ENCODE measurements around the gene EFNA4. TPM values are rescaled to one million over a fixed set of nuclear protein-coding genes. Genes with fewer than 3 reads are reported as not detected.

The EFNA4 gene
- total RNA-seq, 1 experiment from 2014 or later: 59.6 TPM

GRCh38 chr1:155040358-155041093 lies 23.0 kb upstream of the EFNA4 start:
- Histone ChIP-seq H3K4me3 (ENCODE audit: insufficient read depth, low read depth, low read length) (no peak overlapping the region), H3K36me3 (replicated peaks; ENCODE audit: control insufficient read depth, insufficient read depth, low read length) (no peaks in the 10 kb centered on the region), H3K27me3 (ENCODE audit: control insufficient read depth, insufficient read depth, low read length) (peaks cover 9% of the 10 kb centered on the region)
- no peak for DNase-seq

GRCh38 chr1:155042789-155043188 lies 20.8 kb upstream of the EFNA4 start:
- H3K36me3 ChIP-seq (replicated peaks; ENCODE audit: control insufficient read depth, insufficient read depth, low read length): no peaks in the 10 kb centered on the region
- H3K4me3 ChIP-seq (ENCODE audit: insufficient read depth, low read depth, low read length): no peak overlapping the region
- no peak for DNase-seq
- H3K27me3 ChIP-seq (ENCODE audit: control insufficient read depth, insufficient read depth, low read length): peaks cover 9% of the 10 kb centered on the region

GRCh38 chr1:155043301-155043702 lies 20.2 kb upstream of the EFNA4 start:
- Histone ChIP-seq H3K36me3 (replicated peaks; ENCODE audit: control insufficient read depth, insufficient read depth, low read length) (no peaks in the 10 kb centered on the region), H3K4me3 (ENCODE audit: insufficient read depth, low read depth, low read length) (no peak overlapping the region), H3K27me3 (ENCODE audit: control insufficient read depth, insufficient read depth, low read length) (peaks cover 7% of the 10 kb centered on the region)
- DNase-seq: no peak

GRCh38 chr1:155043793-155044192 lies 19.7 kb upstream of the EFNA4 start:
- no peak overlapping the region for H3K4me3 ChIP-seq (ENCODE audit: insufficient read depth, low read depth, low read length)
- no peaks in the 10 kb centered on the region for H3K36me3 ChIP-seq (replicated peaks; ENCODE audit: control insufficient read depth, insufficient read depth, low read length)
- DNase-seq: no peak
- peaks cover 7% of the 10 kb centered on the region for H3K27me3 ChIP-seq (ENCODE audit: control insufficient read depth, insufficient read depth, low read length)

GRCh38 chr1:155044365-155044764 lies 19.2 kb upstream of the EFNA4 start:
- Histone ChIP-seq H3K27me3 (ENCODE audit: control insufficient read depth, insufficient read depth, low read length) (peaks cover 3% of the 10 kb centered on the region; the same call in 1 of the 2 replicates), H3K4me3 (ENCODE audit: insufficient read depth, low read depth, low read length) (no peak overlapping the region), H3K36me3 (replicated peaks; ENCODE audit: control insufficient read depth, insufficient read depth, low read length) (no peaks in the 10 kb centered on the region)
- no peak for DNase-seq

GRCh38 chr1:155044812-155045657 lies 18.5 kb upstream of the EFNA4 start:
- H3K4me3 ChIP-seq (ENCODE audit: insufficient read depth, low read depth, low read length): no peak overlapping the region
- no peaks in the 10 kb centered on the region for H3K36me3 ChIP-seq (replicated peaks; ENCODE audit: control insufficient read depth, insufficient read depth, low read length)
- peak; percentile 95 for DNase-seq
- peaks cover 3% of the 10 kb centered on the region; the same call in 1 of the 2 replicates for H3K27me3 ChIP-seq (ENCODE audit: control insufficient read depth, insufficient read depth, low read length)

GRCh38 chr1:155048449-155049334 lies 14.8 kb upstream of the EFNA4 start:
- H3K36me3 ChIP-seq (replicated peaks; ENCODE audit: control insufficient read depth, insufficient read depth, low read length): no peaks in the 10 kb centered on the region
- no peak for DNase-seq
- H3K27me3 ChIP-seq (ENCODE audit: control insufficient read depth, insufficient read depth, low read length): peaks cover 18% of the 10 kb centered on the region
- H3K4me3 ChIP-seq (ENCODE audit: insufficient read depth, low read depth, low read length): no peak overlapping the region

GRCh38 chr1:155049651-155050559 lies 13.6 kb upstream of the EFNA4 start:
- peak overlapping the region; percentile 67 for H3K4me3 ChIP-seq (ENCODE audit: insufficient read depth, low read depth, low read length)
- no peak for DNase-seq
- H3K27me3 ChIP-seq (ENCODE audit: control insufficient read depth, insufficient read depth, low read length): peaks cover 18% of the 10 kb centered on the region
- no peaks in the 10 kb centered on the region for H3K36me3 ChIP-seq (replicated peaks; ENCODE audit: control insufficient read depth, insufficient read depth, low read length)

- peak; percentile 100 for DNase-seq
- Histone ChIP-seq H3K27me3 (ENCODE audit: control insufficient read depth, insufficient read depth, low read length) (peaks cover 18% of the 10 kb centered on the region), H3K36me3 (replicated peaks; ENCODE audit: control insufficient read depth, insufficient read depth, low read length) (no peaks in the 10 kb centered on the region), H3K4me3 (ENCODE audit: insufficient read depth, low read depth, low read length) (peak within 1 kb of the TSS; percentile 67)
Observed at GRCh38 chr1:155050560-155051341, 12.8 kb upstream of the EFNA4 start, which contains the start of gene ADAM15. Gene ADAM15, plus strand, starts transcription at chr1:155051316. Its CDS starts 71 bp downstream, at chr1:155051387.

- Histone ChIP-seq H3K27me3 (ENCODE audit: control insufficient read depth, insufficient read depth, low read length) (peaks cover 18% of the 10 kb centered on the region), H3K4me3 (ENCODE audit: insufficient read depth, low read depth, low read length) (peak overlapping the region; percentile 67), H3K36me3 (replicated peaks; ENCODE audit: control insufficient read depth, insufficient read depth, low read length) (no peaks in the 10 kb centered on the region; the same call in 1 of the 2 replicates)
- DNase-seq: no peak
Observed at GRCh38 chr1:155051342-155051776, 12.2 kb upstream of the EFNA4 start.

- peak overlapping the region; percentile 67 for H3K4me3 ChIP-seq (ENCODE audit: insufficient read depth, low read depth, low read length)
- peaks cover 18% of the 10 kb centered on the region for H3K27me3 ChIP-seq (ENCODE audit: control insufficient read depth, insufficient read depth, low read length)
- peak; percentile 84 for DNase-seq
- H3K36me3 ChIP-seq (replicated peaks; ENCODE audit: control insufficient read depth, insufficient read depth, low read length): peaks cover 1% of the 10 kb centered on the region
Observed at GRCh38 chr1:155051777-155052398, 11.7 kb upstream of the EFNA4 start.

Measured in H7 (cell line).